GM10266 (cell line): ENCODE data around the gene FGF12.

Experiments
- DNase-seq: peaks from one replicate; pipeline ENCODE4 v3.0.0; 2012; ENCODE audit errors: extremely low spot score
- CTCF ChIP-seq: IDR thresholded peaks from 2 replicates; pipeline ENCODE4 v1.5.1; 2012; ENCODE audit warnings: mild to moderate bottlenecking, low read depth; ENCODE audit not compliant: control insufficient read depth, insufficient read depth; ENCODE audit errors: missing control alignments

Gene FGF12

GRCh38 chr3:192229866-192230265, 497.5 kb downstream of the FGF12 start:
- no peak for DNase-seq
- no peak for TF ChIP-seq CTCF

- no peak for DNase-seq
- TF ChIP-seq CTCF: no peak
These were observed 502.6 kb downstream of the FGF12 start for GRCh38 chr3:192224634-192225155.

- DNase-seq: no peak
- no peak for TF ChIP-seq CTCF
These were observed 503.5 kb downstream of the FGF12 start for GRCh38 chr3:192223815-192224214.

- no peak for TF ChIP-seq CTCF
- DNase-seq: no peak
These were observed 506.4 kb downstream of the FGF12 start for GRCh38 chr3:192220915-192221314.

- TF ChIP-seq CTCF: no peak
These were observed 507.4 kb downstream of the FGF12 start for GRCh38 chr3:192219926-192220325.

GRCh38 chr3:192216067-192216466, 511.3 kb downstream of the FGF12 start:
- no peak for TF ChIP-seq CTCF
- no peak for DNase-seq

More at GRCh38 chr3:192219926-192220325, 507.4 kb downstream of the FGF12 start:
- DNase-seq: no peak

- DNase-seq: no peak
- TF ChIP-seq CTCF: no peak
These were observed 514.4 kb downstream of the FGF12 start for GRCh38 chr3:192212979-192213378.
